ENCODE measurements around the gene EFR3B.

The EFR3B gene

DNA sequence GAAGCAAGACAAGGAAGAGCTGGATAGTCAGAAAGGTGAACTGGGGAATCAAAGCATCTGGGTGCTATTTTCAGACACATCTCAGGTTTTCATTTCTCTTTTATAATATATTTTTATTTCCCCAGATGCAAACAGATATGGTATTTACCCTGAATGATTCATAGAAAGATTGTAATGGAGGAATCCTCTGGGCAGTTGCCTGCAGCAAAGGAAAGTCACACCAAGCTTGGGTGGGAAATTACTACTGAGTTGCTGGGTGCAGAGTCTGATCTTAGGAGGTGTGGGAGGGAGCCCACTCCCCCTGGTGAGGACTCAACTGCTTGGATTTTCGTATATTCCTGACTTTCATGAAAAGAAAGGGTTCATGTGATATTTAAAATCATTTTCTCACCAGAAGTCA is 2.1 kb downstream of the EFR3B start:
- Mint-ChIP-seq H3K4me3 (peak overlapping the region; percentile 91), H3K36me3 (ENCODE audit: low read depth) (peaks cover 21% of the 10 kb centered on the region), H3K27ac (no peak overlapping the region), H3K27me3 (ENCODE audit: low read depth, poor library complexity) (peaks cover 28% of the 10 kb centered on the region), H3K9me3 (no peaks in the 10 kb centered on the region), H3K4me1 (peaks cover 43% of the 10 kb centered on the region)
- no peak for TF ChIP-seq CTCF (IDR thresholded peaks at IDR 0.05)
- DNase-seq = no peak

DNA sequence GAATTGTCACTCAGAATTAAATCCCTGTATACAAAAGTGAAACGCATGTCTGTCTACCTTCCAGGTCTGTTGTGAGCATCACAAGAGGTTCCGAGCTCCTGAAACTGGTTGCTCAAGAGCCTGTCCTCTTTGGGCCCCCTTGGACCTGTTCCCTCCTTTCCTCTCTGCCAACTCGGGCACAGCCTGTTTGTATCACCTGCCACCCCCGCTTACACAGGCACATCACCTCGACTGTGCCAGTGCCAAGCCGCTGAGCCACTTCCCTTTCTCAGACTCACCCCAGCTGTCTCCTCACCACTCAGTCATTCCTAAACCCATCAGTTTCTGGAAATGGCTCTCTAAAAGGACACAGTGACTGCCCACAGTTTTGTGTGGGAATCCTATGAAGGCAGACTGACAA is 3.1 kb downstream of the EFR3B start:
- peaks cover 19% of the 10 kb centered on the region for H3K27me3 Mint-ChIP-seq (ENCODE audit: low read depth, poor library complexity)
- DNase-seq = no peak
- no peak for TF ChIP-seq CTCF (IDR thresholded peaks at IDR 0.05)
- no peak overlapping the region for H3K27ac Mint-ChIP-seq
- H3K4me3 Mint-ChIP-seq = peak overlapping the region; percentile 58
- no peaks in the 10 kb centered on the region for H3K9me3 Mint-ChIP-seq
- H3K4me1 Mint-ChIP-seq = peaks cover 42% of the 10 kb centered on the region
- peaks cover 24% of the 10 kb centered on the region for H3K36me3 Mint-ChIP-seq (ENCODE audit: low read depth)

DNA sequence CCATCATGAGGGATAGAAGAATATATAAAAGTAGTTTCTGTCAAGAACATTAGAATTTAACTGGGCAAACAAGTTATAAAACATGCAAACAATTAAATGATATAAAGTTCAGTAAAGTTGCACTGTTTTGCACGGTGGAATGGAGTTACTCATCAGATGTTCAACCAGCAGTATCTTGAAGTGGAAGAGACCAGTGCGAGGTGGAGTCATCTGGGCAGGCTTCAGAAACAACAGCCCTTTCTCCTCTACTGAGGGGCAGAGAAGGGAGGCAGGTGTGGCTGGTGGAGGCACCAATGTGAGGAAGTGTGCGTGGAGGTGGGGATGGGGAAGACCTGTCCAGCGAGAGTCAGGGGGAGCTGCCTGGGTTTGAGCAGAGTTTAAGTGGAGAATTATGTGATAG is 7.5 kb downstream of the EFR3B start:
- Mint-ChIP-seq H3K27ac (no peak overlapping the region), H3K27me3 (ENCODE audit: low read depth, poor library complexity) (peaks cover 8% of the 10 kb centered on the region), H3K9me3 (no peaks in the 10 kb centered on the region), H3K4me3 (no peak overlapping the region), H3K36me3 (ENCODE audit: low read depth) (peaks cover 32% of the 10 kb centered on the region), H3K4me1 (peaks cover 8% of the 10 kb centered on the region)
- TF ChIP-seq CTCF (IDR thresholded peaks at IDR 0.05) = no peak
- no peak for DNase-seq

DNA sequence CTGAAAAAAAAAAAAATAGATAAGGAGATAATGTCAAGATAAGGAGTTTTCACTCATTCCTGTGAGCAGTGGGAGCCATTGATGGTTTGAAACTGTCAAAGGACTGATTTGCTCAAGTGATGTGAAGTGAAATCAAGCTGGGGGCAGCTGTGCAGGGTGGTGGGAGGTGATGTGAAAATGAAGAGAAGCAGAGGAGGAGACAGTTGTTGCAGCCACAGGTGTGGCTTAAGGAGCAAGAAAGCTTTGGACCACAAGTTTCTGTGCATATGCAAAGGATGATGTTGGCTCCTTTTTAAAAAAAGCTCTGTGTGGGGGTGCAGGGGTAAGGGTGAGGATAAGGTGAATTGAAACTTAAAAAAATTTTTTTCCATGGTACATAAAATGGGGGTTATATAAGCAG is 8.3 kb downstream of the EFR3B start:
- H3K36me3 Mint-ChIP-seq (ENCODE audit: low read depth) = peaks cover 27% of the 10 kb centered on the region
- peaks cover 1% of the 10 kb centered on the region for H3K4me1 Mint-ChIP-seq
- no peak for TF ChIP-seq CTCF (IDR thresholded peaks at IDR 0.05)
- no peak for DNase-seq
- no peak overlapping the region for H3K27ac Mint-ChIP-seq
- H3K4me3 Mint-ChIP-seq = no peak overlapping the region
- H3K9me3 Mint-ChIP-seq = no peaks in the 10 kb centered on the region
- H3K27me3 Mint-ChIP-seq (ENCODE audit: low read depth, poor library complexity) = peaks cover 8% of the 10 kb centered on the region

- Mint-ChIP-seq H3K4me3 (no peak overlapping the region), H3K27ac (no peak overlapping the region), H3K36me3 (ENCODE audit: low read depth) (peaks cover 11% of the 10 kb centered on the region), H3K9me3 (no peaks in the 10 kb centered on the region), H3K4me1 (peaks cover 17% of the 10 kb centered on the region), H3K27me3 (ENCODE audit: low read depth, poor library complexity) (peaks cover 3% of the 10 kb centered on the region)
- no peak for DNase-seq
- TF ChIP-seq CTCF (IDR thresholded peaks at IDR 0.05) = no peak
Observed at GRCh38 chr2:25053041-25053440, 11.2 kb downstream of the EFR3B start.

- H3K27ac Mint-ChIP-seq = no peak overlapping the region
- no peak for TF ChIP-seq CTCF (IDR thresholded peaks at IDR 0.05)
- peaks cover 3% of the 10 kb centered on the region for H3K27me3 Mint-ChIP-seq (ENCODE audit: low read depth, poor library complexity)
- no peak overlapping the region for H3K4me3 Mint-ChIP-seq
- no peaks in the 10 kb centered on the region for H3K9me3 Mint-ChIP-seq
- peaks cover 12% of the 10 kb centered on the region for H3K36me3 Mint-ChIP-seq (ENCODE audit: low read depth)
- DNase-seq = no peak
- peaks cover 17% of the 10 kb centered on the region for H3K4me1 Mint-ChIP-seq
Observed at GRCh38 chr2:25054720-25055119, 12.8 kb downstream of the EFR3B start.

Measured in nephron progenitor cell (in vitro differentiated cells).